Neuron (in vitro differentiated cells): Measurements from ENCODE around the gene COL24A1.

Experiments used
- H2AFZ ChIP-seq: one replicate; pipeline ENCODE4 v1.6.1; 2013; ENCODE audit warnings: low read depth, mild to moderate bottlenecking, inconsistent platforms, low read length, moderate library complexity
- H3K27me3 ChIP-seq: one replicate; pipeline ENCODE4 v1.6.1; 2013; ENCODE audit warnings: low read length; ENCODE audit not compliant: insufficient read depth
- H3K36me3 ChIP-seq: one replicate; pipeline ENCODE4 v1.6.1; 2013; ENCODE audit warnings: low read length; ENCODE audit not compliant: insufficient read depth
- H3K4me1 ChIP-seq: one replicate; pipeline ENCODE4 v1.6.1; 2013; ENCODE audit warnings: low read length; ENCODE audit not compliant: insufficient read depth
- H3K4me3 ChIP-seq: 2 replicates; pipeline ENCODE4 v1.5.1; 2013; ENCODE audit warnings: mild to moderate bottlenecking, low read length, moderate library complexity
- H3K9me3 ChIP-seq: one replicate; pipeline ENCODE4 v1.6.1; 2013; ENCODE audit warnings: low read length

The COL24A1 gene

GRCh38 chr1:86062453-86062852, 94.1 kb downstream of the COL24A1 start:
- Histone ChIP-seq H3K27me3 (peaks cover 4% of the 10 kb centered on the region), H3K4me1 (no peaks in the 10 kb centered on the region), H3K9me3 (no peaks in the 10 kb centered on the region), H2AFZ (no peak overlapping the region), H3K4me3 (no peak overlapping the region), H3K36me3 (no peaks in the 10 kb centered on the region)

- Histone ChIP-seq H3K9me3 (no peaks in the 10 kb centered on the region), H3K4me1 (no peaks in the 10 kb centered on the region), H3K36me3 (no peaks in the 10 kb centered on the region), H2AFZ (no peak overlapping the region), H3K4me3 (no peak overlapping the region), H3K27me3 (peaks cover 4% of the 10 kb centered on the region)
Observed at GRCh38 chr1:86061551-86061990, 95.0 kb downstream of the COL24A1 start.

- Histone ChIP-seq H2AFZ (no peak overlapping the region), H3K4me3 (no peak overlapping the region), H3K9me3 (no peaks in the 10 kb centered on the region), H3K27me3 (peaks cover under 1% of the 10 kb centered on the region), H3K36me3 (no peaks in the 10 kb centered on the region), H3K4me1 (no peaks in the 10 kb centered on the region)
Observed at GRCh38 chr1:86054396-86054795, 102.2 kb downstream of the COL24A1 start.

- Histone ChIP-seq H3K36me3 (no peaks in the 10 kb centered on the region), H3K4me1 (no peaks in the 10 kb centered on the region), H3K9me3 (no peaks in the 10 kb centered on the region), H3K27me3 (no peaks in the 10 kb centered on the region), H3K4me3 (no peak overlapping the region), H2AFZ (no peak overlapping the region)
Observed at GRCh38 chr1:86052948-86053698, 103.4 kb downstream of the COL24A1 start.

GRCh38 chr1:86035101-86035500, 121.5 kb downstream of the COL24A1 start:
- no peaks in the 10 kb centered on the region for H3K4me1 ChIP-seq
- peaks cover 2% of the 10 kb centered on the region for H3K27me3 ChIP-seq
- H3K9me3 ChIP-seq = no peaks in the 10 kb centered on the region
- H3K36me3 ChIP-seq = no peaks in the 10 kb centered on the region
- H2AFZ ChIP-seq = no peak overlapping the region
- H3K4me3 ChIP-seq = no peak overlapping the region

- Histone ChIP-seq H3K36me3 (no peaks in the 10 kb centered on the region), H3K27me3 (no peaks in the 10 kb centered on the region), H3K9me3 (no peaks in the 10 kb centered on the region), H3K4me3 (no peak overlapping the region), H2AFZ (no peak overlapping the region), H3K4me1 (no peaks in the 10 kb centered on the region)
Observed at GRCh38 chr1:86030180-86030579, 126.4 kb downstream of the COL24A1 start.

GRCh38 chr1:86018283-86018923, 138.2 kb downstream of the COL24A1 start:
- H3K4me1 ChIP-seq = no peaks in the 10 kb centered on the region
- H3K27me3 ChIP-seq = no peaks in the 10 kb centered on the region
- no peaks in the 10 kb centered on the region for H3K36me3 ChIP-seq
- no peaks in the 10 kb centered on the region for H3K9me3 ChIP-seq
- no peak overlapping the region for H3K4me3 ChIP-seq
- H2AFZ ChIP-seq = no peak overlapping the region

- Histone ChIP-seq H3K36me3 (no peaks in the 10 kb centered on the region), H3K4me1 (no peaks in the 10 kb centered on the region), H2AFZ (no peak overlapping the region), H3K27me3 (no peaks in the 10 kb centered on the region), H3K4me3 (no peak overlapping the region), H3K9me3 (no peaks in the 10 kb centered on the region)
Observed at GRCh38 chr1:86016076-86016759, 140.4 kb downstream of the COL24A1 start.

- Histone ChIP-seq H3K4me3 (no peak overlapping the region), H3K4me1 (no peaks in the 10 kb centered on the region), H3K27me3 (no peaks in the 10 kb centered on the region), H2AFZ (no peak overlapping the region), H3K36me3 (no peaks in the 10 kb centered on the region), H3K9me3 (no peaks in the 10 kb centered on the region)
Observed at GRCh38 chr1:86015375-86015774, 141.2 kb downstream of the COL24A1 start.

GRCh38 chr1:86000601-86001000, 156.0 kb downstream of the COL24A1 start:
- H3K9me3 ChIP-seq = no peaks in the 10 kb centered on the region
- H3K4me3 ChIP-seq = no peak overlapping the region
- no peak overlapping the region for H2AFZ ChIP-seq
- H3K4me1 ChIP-seq = no peaks in the 10 kb centered on the region
- H3K27me3 ChIP-seq = no peaks in the 10 kb centered on the region
- no peaks in the 10 kb centered on the region for H3K36me3 ChIP-seq

- Histone ChIP-seq H3K4me3 (no peak overlapping the region), H3K36me3 (no peaks in the 10 kb centered on the region), H3K27me3 (no peaks in the 10 kb centered on the region)
Observed at GRCh38 chr1:85998105-85998855, 158.3 kb downstream of the COL24A1 start.

GRCh38 chr1:85992791-85993190, 163.8 kb downstream of the COL24A1 start:
- Histone ChIP-seq H2AFZ (no peak overlapping the region), H3K4me3 (no peak overlapping the region), H3K27me3 (no peaks in the 10 kb centered on the region), H3K36me3 (no peaks in the 10 kb centered on the region), H3K4me1 (no peaks in the 10 kb centered on the region), H3K9me3 (no peaks in the 10 kb centered on the region)

More at GRCh38 chr1:85998105-85998855, 158.3 kb downstream of the COL24A1 start:
- Histone ChIP-seq H2AFZ (no peak overlapping the region), H3K9me3 (no peaks in the 10 kb centered on the region), H3K4me1 (no peaks in the 10 kb centered on the region)

GRCh38 chr1:85991261-85991660, 165.3 kb downstream of the COL24A1 start:
- H3K36me3 ChIP-seq = no peaks in the 10 kb centered on the region
- H3K9me3 ChIP-seq = no peaks in the 10 kb centered on the region
- no peaks in the 10 kb centered on the region for H3K4me1 ChIP-seq
- no peaks in the 10 kb centered on the region for H3K27me3 ChIP-seq
- no peak overlapping the region for H2AFZ ChIP-seq
- no peak overlapping the region for H3K4me3 ChIP-seq
